ENCODE measurements around the gene CIITA. TPM values are rescaled to one million over a fixed set of nuclear protein-coding genes. Genes with fewer than 3 reads are reported as not detected.

Gene CIITA
- total and polyA plus RNA-seq, 9 of the 15 experiments (the other 6 are each of a cell fraction or from before 2014, with no cell fraction given): 0.01 to 0.20 (median 0.11) TPM; not detected in 4

DNA sequence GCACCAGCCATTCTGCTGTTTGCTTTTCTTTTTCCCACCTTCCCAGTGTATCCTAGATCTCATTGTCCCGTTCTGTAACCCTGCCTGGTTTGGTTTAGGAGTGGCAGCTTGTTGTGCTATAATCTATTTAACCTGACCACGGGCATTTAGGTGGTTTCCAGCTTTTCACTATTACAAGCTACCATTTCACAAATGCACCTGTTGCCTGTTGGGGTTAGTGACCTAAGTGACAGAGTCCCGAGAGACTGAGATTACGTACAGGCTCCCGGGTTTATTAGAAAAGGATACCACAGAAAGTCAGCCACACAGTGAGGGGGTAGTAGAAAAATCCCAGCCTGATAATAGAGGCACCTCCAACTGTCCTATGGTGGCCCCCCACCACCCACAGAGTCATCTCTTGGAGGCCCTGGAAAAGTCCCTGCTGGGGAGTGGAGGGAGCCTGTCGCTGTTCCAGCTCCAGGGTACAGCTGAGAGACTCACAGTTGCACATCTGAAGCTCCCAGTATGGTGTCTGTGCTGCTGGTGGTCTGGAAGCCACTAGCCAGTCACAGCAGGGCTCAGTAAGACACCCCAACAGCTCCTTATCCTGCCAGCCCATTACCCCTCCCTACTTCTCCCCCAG is 88.5 kb downstream of the CIITA start:
- no peak overlapping the region for H2AFZ ChIP-seq (ENCODE audit: low read depth, low read length)
- 64% methylated on average over 6 of the region's 6 CpGs for WGBS (ENCODE audit: insufficient coverage, low coverage, missing lambda C conversion rate)
- intact Hi-C loops (cut with micrococcal nuclease): loop anchor here (2.0 kb wide), 1 partner anchor 439 kb away; no protein-coding TSS in a partner anchor
- H3K4me2 ChIP-seq (ENCODE audit: insufficient read depth, low read length): peak overlapping the region; percentile 51; the same call in 1 of the 2 replicates
- H3K4me1 ChIP-seq (replicated peaks in 1 of 2; ENCODE audit: control insufficient read depth in 2 of 2, insufficient read depth in 2 of 2, low read length in 2 of 2): peaks cover 16 to 18% of the 10 kb centered on the region in 2 experiments; a peak in 4 of 5 replicates
- no peak overlapping the region for H3K4me3 ChIP-seq
- H4K20me1 ChIP-seq (replicated peaks; ENCODE audit: control insufficient read depth, insufficient read depth, low read length): peaks cover 3% of the 10 kb centered on the region
- peaks cover 53% of the 10 kb centered on the region for H3K36me3 ChIP-seq (ENCODE audit: control insufficient read depth, insufficient read depth, low read length)
- TF ChIP-seq, protein P1, sequence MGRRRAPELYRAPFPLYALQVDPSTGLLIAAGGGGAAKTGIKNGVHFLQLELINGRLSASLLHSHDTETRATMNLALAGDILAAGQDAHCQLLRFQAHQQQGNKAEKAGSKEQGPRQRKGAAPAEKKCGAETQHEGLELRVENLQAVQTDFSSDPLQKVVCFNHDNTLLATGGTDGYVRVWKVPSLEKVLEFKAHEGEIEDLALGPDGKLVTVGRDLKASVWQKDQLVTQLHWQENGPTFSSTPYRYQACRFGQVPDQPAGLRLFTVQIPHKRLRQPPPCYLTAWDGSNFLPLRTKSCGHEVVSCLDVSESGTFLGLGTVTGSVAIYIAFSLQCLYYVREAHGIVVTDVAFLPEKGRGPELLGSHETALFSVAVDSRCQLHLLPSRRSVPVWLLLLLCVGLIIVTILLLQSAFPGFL (CRISPR knock-in tag; IDR thresholded peaks at IDR 0.05): no peak
- TF ChIP-seq, protein P2, sequence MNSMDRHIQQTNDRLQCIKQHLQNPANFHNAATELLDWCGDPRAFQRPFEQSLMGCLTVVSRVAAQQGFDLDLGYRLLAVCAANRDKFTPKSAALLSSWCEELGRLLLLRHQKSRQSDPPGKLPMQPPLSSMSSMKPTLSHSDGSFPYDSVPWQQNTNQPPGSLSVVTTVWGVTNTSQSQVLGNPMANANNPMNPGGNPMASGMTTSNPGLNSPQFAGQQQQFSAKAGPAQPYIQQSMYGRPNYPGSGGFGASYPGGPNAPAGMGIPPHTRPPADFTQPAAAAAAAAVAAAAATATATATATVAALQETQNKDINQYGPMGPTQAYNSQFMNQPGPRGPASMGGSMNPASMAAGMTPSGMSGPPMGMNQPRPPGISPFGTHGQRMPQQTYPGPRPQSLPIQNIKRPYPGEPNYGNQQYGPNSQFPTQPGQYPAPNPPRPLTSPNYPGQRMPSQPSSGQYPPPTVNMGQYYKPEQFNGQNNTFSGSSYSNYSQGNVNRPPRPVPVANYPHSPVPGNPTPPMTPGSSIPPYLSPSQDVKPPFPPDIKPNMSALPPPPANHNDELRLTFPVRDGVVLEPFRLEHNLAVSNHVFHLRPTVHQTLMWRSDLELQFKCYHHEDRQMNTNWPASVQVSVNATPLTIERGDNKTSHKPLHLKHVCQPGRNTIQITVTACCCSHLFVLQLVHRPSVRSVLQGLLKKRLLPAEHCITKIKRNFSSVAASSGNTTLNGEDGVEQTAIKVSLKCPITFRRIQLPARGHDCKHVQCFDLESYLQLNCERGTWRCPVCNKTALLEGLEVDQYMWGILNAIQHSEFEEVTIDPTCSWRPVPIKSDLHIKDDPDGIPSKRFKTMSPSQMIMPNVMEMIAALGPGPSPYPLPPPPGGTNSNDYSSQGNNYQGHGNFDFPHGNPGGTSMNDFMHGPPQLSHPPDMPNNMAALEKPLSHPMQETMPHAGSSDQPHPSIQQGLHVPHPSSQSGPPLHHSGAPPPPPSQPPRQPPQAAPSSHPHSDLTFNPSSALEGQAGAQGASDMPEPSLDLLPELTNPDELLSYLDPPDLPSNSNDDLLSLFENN (IDR thresholded peaks at IDR 0.05; ENCODE audit: low read depth in 2 of 2, low read length in 2 of 2): no peak
- TF ChIP-seq, protein P3, sequence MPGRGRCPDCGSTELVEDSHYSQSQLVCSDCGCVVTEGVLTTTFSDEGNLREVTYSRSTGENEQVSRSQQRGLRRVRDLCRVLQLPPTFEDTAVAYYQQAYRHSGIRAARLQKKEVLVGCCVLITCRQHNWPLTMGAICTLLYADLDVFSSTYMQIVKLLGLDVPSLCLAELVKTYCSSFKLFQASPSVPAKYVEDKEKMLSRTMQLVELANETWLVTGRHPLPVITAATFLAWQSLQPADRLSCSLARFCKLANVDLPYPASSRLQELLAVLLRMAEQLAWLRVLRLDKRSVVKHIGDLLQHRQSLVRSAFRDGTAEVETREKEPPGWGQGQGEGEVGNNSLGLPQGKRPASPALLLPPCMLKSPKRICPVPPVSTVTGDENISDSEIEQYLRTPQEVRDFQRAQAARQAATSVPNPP (IDR thresholded peaks at IDR 0.05; ENCODE audit: borderline replicate concordance, insufficient read depth, insufficient read length): no peak
- TF ChIP-seq RNF2 (IDR thresholded peaks at IDR 0.05) (no peak), ZNF561 (CRISPR knock-in tag; conservative IDR thresholded peaks at IDR 0.05) (no peak), CBX8 (IDR thresholded peaks at IDR 0.05; ENCODE audit: borderline replicate concordance, extremely low read depth, low read depth, low read length, poor library complexity, severe bottlenecking) (no peak)
- TF ChIP-seq, protein P4, sequence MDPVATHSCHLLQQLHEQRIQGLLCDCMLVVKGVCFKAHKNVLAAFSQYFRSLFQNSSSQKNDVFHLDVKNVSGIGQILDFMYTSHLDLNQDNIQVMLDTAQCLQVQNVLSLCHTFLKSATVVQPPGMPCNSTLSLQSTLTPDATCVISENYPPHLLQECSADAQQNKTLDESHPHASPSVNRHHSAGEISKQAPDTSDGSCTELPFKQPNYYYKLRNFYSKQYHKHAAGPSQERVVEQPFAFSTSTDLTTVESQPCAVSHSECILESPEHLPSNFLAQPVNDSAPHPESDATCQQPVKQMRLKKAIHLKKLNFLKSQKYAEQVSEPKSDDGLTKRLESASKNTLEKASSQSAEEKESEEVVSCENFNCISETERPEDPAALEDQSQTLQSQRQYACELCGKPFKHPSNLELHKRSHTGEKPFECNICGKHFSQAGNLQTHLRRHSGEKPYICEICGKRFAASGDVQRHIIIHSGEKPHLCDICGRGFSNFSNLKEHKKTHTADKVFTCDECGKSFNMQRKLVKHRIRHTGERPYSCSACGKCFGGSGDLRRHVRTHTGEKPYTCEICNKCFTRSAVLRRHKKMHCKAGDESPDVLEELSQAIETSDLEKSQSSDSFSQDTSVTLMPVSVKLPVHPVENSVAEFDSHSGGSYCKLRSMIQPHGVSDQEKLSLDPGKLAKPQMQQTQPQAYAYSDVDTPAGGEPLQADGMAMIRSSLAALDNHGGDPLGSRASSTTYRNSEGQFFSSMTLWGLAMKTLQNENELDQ (CRISPR knock-in tag; IDR thresholded peaks at IDR 0.05; ENCODE audit: borderline replicate concordance): no peak
- TF ChIP-seq, protein P5, sequence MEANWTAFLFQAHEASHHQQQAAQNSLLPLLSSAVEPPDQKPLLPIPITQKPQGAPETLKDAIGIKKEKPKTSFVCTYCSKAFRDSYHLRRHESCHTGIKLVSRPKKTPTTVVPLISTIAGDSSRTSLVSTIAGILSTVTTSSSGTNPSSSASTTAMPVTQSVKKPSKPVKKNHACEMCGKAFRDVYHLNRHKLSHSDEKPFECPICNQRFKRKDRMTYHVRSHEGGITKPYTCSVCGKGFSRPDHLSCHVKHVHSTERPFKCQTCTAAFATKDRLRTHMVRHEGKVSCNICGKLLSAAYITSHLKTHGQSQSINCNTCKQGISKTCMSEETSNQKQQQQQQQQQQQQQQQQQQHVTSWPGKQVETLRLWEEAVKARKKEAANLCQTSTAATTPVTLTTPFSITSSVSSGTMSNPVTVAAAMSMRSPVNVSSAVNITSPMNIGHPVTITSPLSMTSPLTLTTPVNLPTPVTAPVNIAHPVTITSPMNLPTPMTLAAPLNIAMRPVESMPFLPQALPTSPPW (CRISPR knock-in tag; IDR thresholded peaks at IDR 0.05): no peak
- ATAC-seq (peak; percentile 34), DNase-seq (ENCODE audit: extremely low read depth in 1 of 4, low spot score in 3 of 4) (peak in 2 of 4 experiments; percentile 21 to 32), FAIRE-seq (no peak)
- H3K27me3 ChIP-seq (ENCODE audit: control insufficient read depth in 2 of 2, insufficient read depth in 2 of 2, low read length in 2 of 2): no peaks in the 10 kb centered on the region
- BruUV-seq (replicated peaks): no TSS peak
- in situ Hi-C loops (cut with MboI): loop anchor here (5.0 to 25.0 kb wide), 3 partner anchors 397 to 697 kb away; partner anchors contain the start of gene SNN
- ChIA-PET POLR2A (interaction anchor here (0.7 kb wide), 1 partner anchor 136 kb away, joined by 4 read pairs; no protein-coding TSS in a partner anchor), CTCF (ENCODE audit: low intra/inter-chr PET ratio) (no interaction called here)
- no peaks in the 10 kb centered on the region for H3K9me3 ChIP-seq (replicated peaks; ENCODE audit: control insufficient read depth, insufficient read depth, low read depth, low read length)
- H3K27ac ChIP-seq (ENCODE audit: extremely low read depth, low read depth, low read length): no peak overlapping the region
- H3K79me2 ChIP-seq (ENCODE audit: control insufficient read depth, insufficient read depth, low read length): peaks cover 3% of the 10 kb centered on the region; the same call in 2 of the 3 replicates
- H3K9me1 ChIP-seq (ENCODE audit: control insufficient read depth, insufficient read depth, low read length): no peaks in the 10 kb centered on the region
- H3K9ac ChIP-seq (ENCODE audit: insufficient read depth in 1 of 2, low read depth in 2 of 2, low read length in 2 of 2): peak overlapping the region in 1 of 2 experiments; percentile 28; a peak in 1 of 4 replicates
